ENCODE data around the gene HBG1.

The HBG1 gene

GRCh38 chr11:5203366-5203765 is 46.3 kb downstream of the HBG1 start:
- whole genome bisulfite sequencing, 2 experiments: 90 to 97% methylated on average over 2 of the region's 2 CpGs
- Histone ChIP-seq H3K4me3 (ENCODE audit: insufficient read depth, low read depth, low read length) (no peak overlapping the region), H3K27me3 (ENCODE audit: control insufficient read depth, insufficient read depth, low read length, poor library complexity, severe bottlenecking) (no peaks in the 10 kb centered on the region), H3K4me1 (ENCODE audit: control insufficient read depth, insufficient read depth, low read length) (no peaks in the 10 kb centered on the region), H3K36me3 (ENCODE audit: control insufficient read depth, insufficient read depth, low read length) (no peaks in the 10 kb centered on the region), H3K9me3 (ENCODE audit: control insufficient read depth, low read length) (no peaks in the 10 kb centered on the region), H3K27ac (ENCODE audit: insufficient read depth, low read depth, low read length, poor library complexity, severe bottlenecking) (no peak overlapping the region)

GRCh38 chr11:5200582-5200981 is 49.1 kb downstream of the HBG1 start, which contains the start of gene OR51V1:
Gene OR51V1, minus strand, starts transcription at chr11:5200682. Its CDS starts 0 bp downstream, at chr11:5200682.
- Histone ChIP-seq H3K4me1 (ENCODE audit: control insufficient read depth, insufficient read depth, low read length) (no peaks in the 10 kb centered on the region), H3K27me3 (ENCODE audit: control insufficient read depth, insufficient read depth, low read length, poor library complexity, severe bottlenecking) (no peaks in the 10 kb centered on the region), H3K27ac (ENCODE audit: insufficient read depth, low read depth, low read length, poor library complexity, severe bottlenecking) (no peak within 1 kb of the TSS), H3K4me3 (ENCODE audit: insufficient read depth, low read depth, low read length) (no peak within 1 kb of the TSS), H3K36me3 (ENCODE audit: control insufficient read depth, insufficient read depth, low read length) (no peaks in the 10 kb centered on the region), H3K9me3 (ENCODE audit: control insufficient read depth, low read length) (no peaks in the 10 kb centered on the region)
- WGBS, 2 experiments: 91 to 94% methylated on average over 1 of the region's 1 CpG

GRCh38 chr11:5198285-5198684 is 51.4 kb downstream of the HBG1 start:
- Histone ChIP-seq H3K27me3 (ENCODE audit: control insufficient read depth, insufficient read depth, low read length, poor library complexity, severe bottlenecking) (no peaks in the 10 kb centered on the region), H3K4me1 (ENCODE audit: control insufficient read depth, insufficient read depth, low read length) (no peaks in the 10 kb centered on the region), H3K27ac (ENCODE audit: insufficient read depth, low read depth, low read length, poor library complexity, severe bottlenecking) (no peak overlapping the region), H3K36me3 (ENCODE audit: control insufficient read depth, insufficient read depth, low read length) (no peaks in the 10 kb centered on the region), H3K9me3 (ENCODE audit: control insufficient read depth, low read length) (no peaks in the 10 kb centered on the region), H3K4me3 (ENCODE audit: insufficient read depth, low read depth, low read length) (no peak overlapping the region)

Measured in ectodermal cell (in vitro differentiated cells).